Stimulated activated CD4-positive, alpha-beta T cell treated with anti-CD3 and anti-CD28 coated beads, TNF-alpha, amount 100 ng/mL, for 48 hours (primary cell): ENCODE results near the gene ERF.

Source experiments
- DNase-seq, 3 donors: peaks; one replicate each; pipeline ENCODE4 v3.0.0-alpha.2; 2020; ENCODE audit warnings: low read depth in 3 of 3

ERF gene

DNA sequence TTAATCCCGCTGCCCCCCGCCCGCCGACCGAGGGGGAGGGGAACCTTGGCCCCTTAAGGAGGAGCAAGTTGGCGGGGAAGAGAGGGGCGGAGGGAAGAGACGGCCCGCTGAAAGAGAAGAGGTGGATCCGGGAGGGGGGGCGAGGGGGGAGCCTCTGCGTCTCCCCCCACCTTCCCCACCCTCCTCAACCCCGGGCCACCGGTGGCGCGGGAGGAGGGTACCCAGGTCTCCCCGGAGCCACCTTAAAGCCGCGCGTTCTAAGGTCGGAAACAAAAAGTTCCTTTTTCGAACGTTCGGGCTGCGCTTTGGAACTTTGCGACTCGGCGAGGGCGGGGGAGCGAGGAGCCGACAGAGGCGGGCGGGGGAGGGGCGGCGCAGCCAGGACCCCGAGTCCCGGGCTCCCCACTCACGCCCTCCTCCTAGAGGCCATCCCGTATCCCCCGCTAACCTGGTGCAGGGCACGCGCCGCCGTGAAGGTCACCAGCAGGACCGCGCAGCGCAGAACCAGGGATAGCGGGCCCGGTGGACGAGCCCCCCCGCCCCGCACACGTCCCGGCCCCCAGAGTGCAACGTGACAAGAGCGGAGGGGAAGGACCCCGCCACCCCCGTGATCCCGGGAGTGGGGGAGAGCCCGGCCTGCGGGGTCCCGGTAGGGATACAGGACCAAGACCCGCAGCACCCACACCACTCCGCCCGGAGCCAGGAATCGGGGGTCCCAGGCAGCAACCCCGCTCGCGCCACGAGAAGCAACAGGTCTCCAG is 659 bp downstream of the ERF start:
- DNase-seq = peak in 2 of 3 donors; percentile 59 to 71

- peak in 1 of 3 donors; percentile 58 for DNase-seq
Observed at GRCh38 chr19:42253245-42254088, 1.5 kb downstream of the ERF start.

DNA sequence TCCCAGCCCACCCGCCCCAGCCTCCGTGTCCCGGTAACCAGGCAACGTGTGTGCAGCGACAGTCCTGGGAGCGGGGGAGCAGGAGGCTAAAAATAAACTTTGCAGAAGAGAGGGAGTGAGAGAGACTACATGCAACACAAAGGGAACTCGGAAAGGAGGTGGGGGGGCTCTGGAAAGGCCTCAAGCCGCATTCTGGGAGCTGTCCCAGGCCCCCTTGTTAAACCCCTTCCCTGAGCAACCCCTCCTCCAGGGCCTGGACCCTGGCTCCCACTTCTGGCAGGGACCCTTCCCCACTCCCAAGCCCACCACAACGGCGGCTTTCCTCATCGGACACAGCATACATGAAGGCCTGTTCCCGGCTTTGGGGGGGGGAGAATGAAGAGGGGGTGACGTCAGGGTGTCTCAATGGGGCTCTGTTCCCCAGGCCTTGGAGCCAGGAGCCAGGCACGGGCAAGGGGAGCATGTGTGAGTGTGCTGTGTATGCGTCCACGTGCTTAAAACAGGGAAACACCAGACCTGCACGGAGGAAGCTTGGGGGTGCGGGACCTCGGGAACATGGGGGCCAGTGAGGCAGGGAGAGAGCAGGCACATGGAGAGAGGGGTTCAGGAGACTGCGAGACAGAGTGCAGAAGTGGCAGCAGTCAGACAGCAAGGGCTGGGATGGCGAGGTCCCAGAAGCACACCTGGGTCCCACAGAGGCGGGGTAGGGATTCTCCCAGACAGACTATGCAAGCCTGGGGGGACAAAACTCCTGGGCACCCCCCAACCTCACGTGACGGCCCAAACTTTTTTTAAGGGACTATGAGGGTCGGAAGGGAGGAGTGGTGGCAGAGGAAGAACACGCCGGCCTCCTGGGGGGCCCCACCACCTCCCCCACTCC is 2.3 kb downstream of the ERF start:
- DNase-seq = no peak

DNA sequence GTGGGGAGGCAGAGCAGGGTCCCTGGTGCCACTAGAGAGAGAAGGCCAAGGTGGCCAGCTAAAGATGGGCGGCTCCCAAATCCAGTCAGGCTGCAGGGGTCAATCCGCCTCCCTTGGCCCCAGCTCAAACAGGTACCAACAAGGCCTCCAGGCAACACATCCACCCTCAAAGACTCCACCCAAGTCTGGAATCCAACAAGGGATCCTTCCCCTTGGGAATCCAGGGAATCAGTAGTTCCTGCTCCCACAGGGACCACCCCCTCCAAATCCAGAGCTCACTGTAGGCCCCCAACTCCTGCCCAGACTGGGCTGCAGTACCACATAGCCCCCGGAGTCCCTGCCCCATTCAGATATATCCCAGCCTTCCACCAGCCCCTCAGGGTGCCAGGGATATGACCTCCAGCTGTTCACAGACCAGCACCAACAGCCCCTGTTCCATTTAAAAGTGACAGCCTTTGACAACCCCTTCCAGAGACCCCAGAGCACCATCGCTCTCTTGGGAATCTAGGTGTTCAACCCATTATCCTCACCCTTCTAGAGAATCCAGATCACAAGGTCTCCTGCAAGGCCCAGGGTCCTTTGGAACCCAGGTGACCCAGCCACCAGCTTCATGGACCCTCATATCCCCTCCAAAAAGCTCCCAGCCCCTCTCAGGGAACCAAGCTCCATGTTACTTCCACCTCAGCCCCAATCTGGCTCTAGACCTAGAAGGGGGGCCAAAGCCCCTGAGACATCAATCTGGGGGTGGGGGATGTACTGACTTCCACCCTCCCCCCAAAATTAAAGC is 3.2 kb downstream of the ERF start:
- no peak for DNase-seq

DNA sequence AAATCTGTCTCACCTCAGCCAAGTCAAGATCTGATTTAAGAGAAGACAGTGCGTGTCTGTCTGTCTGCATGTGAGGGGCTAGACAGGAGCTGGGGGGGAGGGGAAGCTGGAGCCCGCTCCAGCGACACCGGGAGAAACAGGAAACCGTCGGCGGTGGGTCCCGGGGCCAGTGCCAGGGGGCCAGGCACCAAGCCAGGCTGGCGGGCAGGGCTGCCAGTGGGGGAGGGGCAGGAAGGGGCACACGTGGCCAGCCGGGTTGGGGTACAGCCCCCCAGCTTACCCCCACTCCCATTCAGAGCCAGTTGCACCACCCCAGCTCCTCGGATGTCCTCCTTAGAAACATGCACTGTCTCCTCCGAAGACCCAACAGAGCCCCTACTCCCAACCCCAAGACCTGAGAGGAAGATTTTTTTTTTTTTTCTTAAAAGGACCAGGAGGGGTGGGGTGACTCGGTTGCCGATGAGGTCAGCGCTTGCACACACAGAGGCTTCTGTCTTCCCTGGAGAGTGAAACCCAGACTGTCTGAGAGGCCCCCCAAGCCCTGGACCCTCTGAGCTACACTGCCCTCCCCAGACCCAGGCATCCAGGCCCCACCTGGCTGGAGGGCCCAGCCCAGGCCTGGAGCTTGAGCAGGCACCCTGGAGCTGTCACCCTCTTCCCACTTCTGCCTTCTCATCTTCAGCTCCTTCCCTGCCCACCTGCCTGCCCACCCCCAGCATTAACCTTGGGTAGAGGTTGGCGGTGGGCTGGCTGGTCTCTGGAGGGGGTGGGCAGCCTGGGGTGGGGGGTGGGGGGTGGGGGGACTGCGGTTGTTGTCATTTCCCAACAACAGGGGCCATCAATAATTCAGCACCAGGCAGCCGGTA is 4.0 kb downstream of the ERF start:
- DNase-seq = no peak

- no peak for DNase-seq
Observed at GRCh38 chr19:42250183-42250665, 4.7 kb downstream of the ERF start.

- DNase-seq = no peak
Observed at GRCh38 chr19:42249769-42250168, 5.2 kb downstream of the ERF start.

DNA sequence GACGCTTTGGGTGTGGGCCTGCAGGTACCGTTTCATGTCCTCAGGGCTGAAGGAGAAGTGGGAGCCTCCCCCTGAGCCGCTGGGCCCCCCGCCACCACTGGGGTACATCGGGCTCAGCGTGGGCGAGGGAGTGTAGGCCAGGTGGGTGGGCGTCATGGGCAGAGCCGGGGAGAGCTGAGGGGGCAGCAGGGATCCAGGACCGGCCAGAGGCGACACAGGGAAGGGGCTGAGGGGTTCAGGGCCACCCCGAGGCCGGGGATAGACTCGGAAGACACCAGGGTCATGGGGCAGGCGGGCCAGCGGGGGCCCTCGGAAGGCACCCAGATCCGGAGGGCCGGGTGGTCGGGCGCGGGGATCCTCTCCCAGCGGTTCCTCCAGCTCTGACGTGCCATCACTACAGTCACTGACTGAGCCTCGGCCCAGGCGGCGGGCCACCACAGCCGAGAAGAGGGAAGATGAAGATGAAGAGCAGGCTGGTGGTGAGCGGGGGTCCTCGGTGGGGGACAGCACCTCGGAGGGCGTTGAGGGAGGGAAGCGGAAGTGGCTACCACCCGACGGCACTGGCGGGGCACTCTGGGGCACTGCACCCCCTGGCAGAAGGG is 5.7 kb downstream of the ERF start:
- DNase-seq = no peak

GRCh38 chr19:42248270-42249148 is 6.4 kb downstream of the ERF start:
- DNase-seq = no peak

- DNase-seq = no peak
Observed at GRCh38 chr19:42247640-42248199, 7.2 kb downstream of the ERF start.

DNA sequence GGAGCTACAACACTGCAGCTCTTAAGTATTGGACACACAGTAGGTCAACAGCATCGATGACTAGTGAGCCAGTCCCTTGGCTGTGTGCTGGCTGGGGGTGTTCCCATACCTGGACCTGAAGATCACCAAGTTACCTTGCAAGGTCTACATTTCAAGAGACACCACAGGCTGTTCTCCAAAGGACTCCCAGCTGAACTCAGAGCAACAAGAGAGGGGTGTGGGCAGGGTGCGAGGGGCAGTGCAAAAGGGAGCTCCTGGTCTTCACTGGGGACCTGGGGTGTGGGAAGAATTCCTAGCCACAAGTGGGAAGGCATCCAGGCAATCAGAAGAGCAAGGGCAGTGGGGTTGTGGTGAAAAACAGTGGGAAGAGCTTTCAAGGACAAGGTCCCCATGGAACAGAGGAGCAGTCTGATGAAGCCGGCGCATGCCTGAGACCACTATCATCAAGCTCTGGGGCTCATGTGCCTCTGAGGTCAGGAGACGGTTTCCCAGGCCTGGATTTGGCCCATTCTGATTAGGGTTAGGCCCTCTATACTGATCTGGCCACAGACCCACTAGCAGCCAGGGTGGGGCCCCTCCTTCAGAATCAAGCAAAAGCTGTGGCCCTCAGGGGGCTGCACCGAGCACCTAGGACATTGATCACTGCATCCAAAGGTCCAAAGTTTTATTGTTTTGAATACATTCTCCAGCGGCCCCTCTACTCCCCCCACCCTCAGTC is 7.8 kb downstream of the ERF start:
- DNase-seq = no peak

- DNase-seq = no peak
Observed at GRCh38 chr19:42246143-42246921, 8.6 kb downstream of the ERF start.

DNA sequence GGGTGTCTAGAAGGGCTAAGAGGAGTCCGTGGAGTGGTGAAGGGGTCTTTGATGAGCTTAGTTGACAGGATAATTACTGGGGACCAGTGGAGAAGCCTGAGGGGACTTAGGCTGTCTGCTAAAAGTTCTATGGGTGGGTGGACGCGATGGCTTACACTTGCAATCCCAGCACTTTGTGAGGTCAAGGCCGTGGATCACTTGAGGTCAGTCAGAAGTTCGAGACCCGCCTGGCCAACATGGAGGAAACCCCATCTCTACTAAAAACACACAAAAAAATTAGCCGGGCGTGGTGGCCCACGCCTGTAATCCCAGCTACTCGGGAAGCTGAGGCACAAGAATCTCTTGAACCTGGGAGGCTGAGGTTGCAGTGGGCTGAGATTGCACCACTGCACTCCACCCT is 9.7 kb downstream of the ERF start:
- no peak for DNase-seq

DNA sequence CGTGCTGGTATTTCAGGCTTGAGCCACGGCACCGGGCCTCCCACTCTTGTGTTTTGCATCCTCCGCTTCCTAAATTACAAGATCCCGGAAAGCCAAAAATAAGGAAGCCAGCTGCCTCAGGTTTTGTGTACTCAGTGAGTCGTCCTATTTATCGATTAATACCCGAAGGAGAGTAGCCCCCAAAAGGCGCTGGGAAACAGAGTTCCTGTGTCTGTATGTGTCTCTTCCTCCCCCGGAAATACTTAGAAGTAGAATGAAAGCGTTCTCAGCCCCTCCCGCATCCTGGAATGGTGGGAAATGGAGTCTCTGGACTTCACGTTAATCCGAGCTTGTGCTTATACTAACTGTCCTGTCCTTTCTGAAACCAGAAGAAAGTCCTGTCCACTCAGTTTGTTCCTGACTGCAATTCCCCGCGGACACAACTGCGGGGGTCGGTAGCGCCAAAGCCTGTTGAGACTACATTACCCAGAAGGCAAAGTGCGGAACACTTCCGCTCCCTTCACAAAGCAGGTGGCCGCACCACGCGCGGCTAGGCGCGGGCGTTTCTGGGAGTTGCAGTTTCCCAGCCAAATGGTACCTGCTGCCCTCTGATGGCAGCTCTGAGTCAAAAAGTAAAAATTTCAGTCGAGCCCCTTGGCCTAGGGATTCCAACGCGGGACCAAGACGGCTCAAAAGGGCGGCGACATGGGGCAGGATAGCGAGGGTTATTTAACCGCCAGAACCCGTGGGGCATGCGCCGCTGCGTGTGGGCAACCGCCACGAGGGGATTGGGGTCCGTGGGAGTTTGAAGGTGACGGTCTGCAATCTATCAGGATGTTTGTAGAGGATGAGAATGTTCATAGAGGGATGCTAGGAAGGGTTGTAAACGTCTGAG is 10.3 kb downstream of the ERF start:
- peak; percentile 84 to 88 (median 86) for DNase-seq

GRCh38 chr19:42242512-42243409 is 12.2 kb downstream of the ERF start, which contains the start of gene GSK3A:
Gene GSK3A (minus strand): TSS chr19:42242602. CDS start chr19:42242465, 137 bp downstream.
- DNase-seq = peak; percentile 90 to 91 (median 91)
